Tibial artery (tissue), 4 donors: ENCODE results near the gene CMTM8.

ENCODE experiments used
- DNase-seq, 2 donors: peaks; one replicate each; pipeline ENCODE4 v3.0.0-alpha.2; 2019
- H3K27ac ChIP-seq, 2 donors: fragments of 200-600 bp; sonication (generic) in 1 of 2; 1 replicate in 1 of 2; 2 replicates in 1 of 2; pipeline ENCODE4 v1.5.1; 2018 to 2019; ENCODE audit warnings: mild to moderate bottlenecking in 1 of 2
- H3K27me3 ChIP-seq, 2 donors: fragments of 200-600 bp; sonication (generic) in 1 of 2; one replicate each; pipeline versions ENCODE4 v1.5.1 to v1.6.0; 2016 to 2019
- H3K36me3 ChIP-seq, 3 donors: fragments of 200-600 bp; sonication (generic) in 2 of 3; one replicate each; pipeline ENCODE4 v1.5.1; 2016 to 2019; ENCODE audit warnings: mild to moderate bottlenecking in 2 of 3
- H3K4me1 ChIP-seq, 4 donors: fragments of 200-600 bp; sonication (generic) in 2 of 4; 1 replicate in 3 of 4; 2 replicates in 1 of 4; pipeline ENCODE4 v1.5.1; 2016 to 2019
- H3K4me3 ChIP-seq, 2 donors: fragments of 200-600 bp; sonication (generic) in 1 of 2; 1 replicate in 1 of 2; 2 replicates in 1 of 2; pipeline ENCODE4 v1.5.1; 2018 to 2019; ENCODE audit warnings: mild to moderate bottlenecking in 2 of 2
- H3K9me3 ChIP-seq, 3 donors: fragments of 200-600 bp; sonication (generic) in 1 of 3; one replicate each; pipeline ENCODE4 v1.5.1; 2016 to 2019
- intact Hi-C: fragments of 100-400 bp; cut with DNase I; formaldehyde crosslinking; loops from one replicate; pipeline ENCODE4 v1.15.0; 2023; ENCODE audit warnings: low total_unique reads
- TF ChIP-seq, protein P1 (sequence below), 2 experiments: fragments of 200-600 bp in 1 of 2; fragments of 450-650 bp in 1 of 2; IDR thresholded peaks; one replicate each; pipeline ENCODE4 v1.5.1; 2017 to 2019; ENCODE audit warnings: antibody characterized with exemption in 2 of 2, mild to moderate bottlenecking in 1 of 2, moderate library complexity in 1 of 2

Gene CMTM8

DNA sequence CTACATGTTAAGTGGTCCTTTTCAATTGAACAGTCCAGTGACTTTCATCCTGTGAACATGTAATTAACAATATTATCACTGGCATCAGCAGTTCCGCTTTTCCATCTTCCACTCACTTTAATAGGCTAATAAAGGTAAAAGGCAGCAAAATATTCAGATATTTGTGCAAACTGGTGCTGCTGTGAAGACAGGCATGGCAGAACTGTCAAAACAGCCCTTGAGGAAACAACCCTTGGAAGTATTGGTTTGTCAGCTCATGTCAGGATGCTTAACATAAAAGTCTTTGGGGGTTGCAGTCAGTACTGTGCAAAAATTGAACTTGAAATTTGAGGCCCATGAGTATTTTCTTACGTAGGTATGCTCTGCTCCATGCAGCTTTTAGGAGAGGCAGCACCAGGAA lies 81.1 kb downstream of the CMTM8 start:
- DNase-seq: no peak
- H3K36me3 ChIP-seq: no peaks in the 10 kb centered on the region
- TF ChIP-seq, protein P1, sequence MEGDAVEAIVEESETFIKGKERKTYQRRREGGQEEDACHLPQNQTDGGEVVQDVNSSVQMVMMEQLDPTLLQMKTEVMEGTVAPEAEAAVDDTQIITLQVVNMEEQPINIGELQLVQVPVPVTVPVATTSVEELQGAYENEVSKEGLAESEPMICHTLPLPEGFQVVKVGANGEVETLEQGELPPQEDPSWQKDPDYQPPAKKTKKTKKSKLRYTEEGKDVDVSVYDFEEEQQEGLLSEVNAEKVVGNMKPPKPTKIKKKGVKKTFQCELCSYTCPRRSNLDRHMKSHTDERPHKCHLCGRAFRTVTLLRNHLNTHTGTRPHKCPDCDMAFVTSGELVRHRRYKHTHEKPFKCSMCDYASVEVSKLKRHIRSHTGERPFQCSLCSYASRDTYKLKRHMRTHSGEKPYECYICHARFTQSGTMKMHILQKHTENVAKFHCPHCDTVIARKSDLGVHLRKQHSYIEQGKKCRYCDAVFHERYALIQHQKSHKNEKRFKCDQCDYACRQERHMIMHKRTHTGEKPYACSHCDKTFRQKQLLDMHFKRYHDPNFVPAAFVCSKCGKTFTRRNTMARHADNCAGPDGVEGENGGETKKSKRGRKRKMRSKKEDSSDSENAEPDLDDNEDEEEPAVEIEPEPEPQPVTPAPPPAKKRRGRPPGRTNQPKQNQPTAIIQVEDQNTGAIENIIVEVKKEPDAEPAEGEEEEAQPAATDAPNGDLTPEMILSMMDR (IDR thresholded peaks at IDR 0.05): no peak
- H3K4me1 ChIP-seq: peaks cover 0 to 3% (median 0%) of the 10 kb centered on the region in 4 donors
- intact Hi-C loops: no loop called here
- H3K9me3 ChIP-seq: no peaks in the 10 kb centered on the region
- H3K27ac ChIP-seq: no peak overlapping the region
- H3K27me3 ChIP-seq: peaks cover 0 to 5% of the 10 kb centered on the region in 2 donors
- H3K4me3 ChIP-seq: no peak overlapping the region

DNA sequence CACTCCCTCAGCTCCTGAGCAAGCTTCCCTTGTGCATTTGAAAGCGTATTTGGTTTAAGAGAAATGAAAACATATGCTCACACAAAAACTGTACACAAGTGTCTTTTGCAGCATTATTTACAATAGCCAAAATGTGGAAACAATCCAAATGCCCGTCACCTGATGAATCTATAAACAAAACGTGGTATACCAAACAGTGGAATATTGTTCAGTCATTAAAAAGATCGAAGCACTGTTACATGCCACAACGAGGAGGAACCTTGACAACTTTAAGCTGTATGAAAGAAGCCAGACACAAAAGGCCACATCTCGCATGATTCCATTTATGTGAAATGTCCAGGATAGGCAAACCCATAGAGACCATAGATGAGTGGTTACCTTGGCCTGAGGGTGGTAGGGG lies 81.6 kb downstream of the CMTM8 start:
- Histone ChIP-seq H3K27ac (no peak overlapping the region), H3K4me1 (peaks cover 0 to 3% (median 0%) of the 10 kb centered on the region in 4 donors), H3K4me3 (no peak overlapping the region), H3K9me3 (no peaks in the 10 kb centered on the region), H3K27me3 (peaks cover 0 to 5% of the 10 kb centered on the region in 2 donors), H3K36me3 (no peaks in the 10 kb centered on the region)
- DNase-seq: no peak
- TF ChIP-seq, protein P1 (IDR thresholded peaks at IDR 0.05): no peak
- intact Hi-C loops: no loop called here

DNA sequence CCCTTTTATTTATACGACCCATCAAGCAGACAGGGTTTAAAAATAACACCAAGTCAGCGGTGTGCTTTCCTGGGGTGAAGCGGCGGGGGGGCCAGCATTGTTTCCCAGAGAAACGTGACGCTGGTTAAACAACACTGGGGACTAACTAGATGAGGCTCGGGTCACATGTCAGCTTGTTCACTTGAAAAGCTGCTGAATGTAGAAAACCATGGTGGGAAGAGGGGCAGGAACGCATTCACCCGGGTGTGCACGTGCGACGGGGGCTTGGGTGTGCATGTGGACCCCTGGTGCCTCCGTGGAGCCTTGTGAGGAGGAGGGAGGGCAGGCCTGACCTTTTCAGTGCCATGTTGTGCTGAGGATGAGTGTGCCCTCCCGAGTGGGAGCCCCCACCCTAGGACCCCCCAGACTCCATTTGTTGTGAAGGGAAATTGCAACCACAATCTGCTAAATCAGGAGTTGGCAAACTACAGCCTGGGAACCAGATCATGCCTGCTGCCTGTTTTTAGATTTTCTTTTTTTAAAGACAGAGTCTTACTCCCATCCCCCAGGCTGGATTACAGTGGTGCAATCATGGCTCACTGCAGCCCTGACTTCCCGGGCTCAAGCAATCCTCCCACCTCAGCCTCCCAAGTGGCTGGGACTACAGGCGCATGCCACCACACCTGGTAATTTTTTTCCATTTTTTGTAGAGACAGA lies 82.8 kb downstream of the CMTM8 start:
- Histone ChIP-seq H3K27me3 (peaks cover 0 to 5% of the 10 kb centered on the region in 2 donors), H3K27ac (no peak overlapping the region), H3K9me3 (no peaks in the 10 kb centered on the region), H3K36me3 (no peaks in the 10 kb centered on the region), H3K4me1 (peaks cover 0 to 8% (median 0%) of the 10 kb centered on the region in 4 donors), H3K4me3 (no peak overlapping the region)
- intact Hi-C loops: no loop called here
- no peak for DNase-seq
- TF ChIP-seq, protein P1 (IDR thresholded peaks at IDR 0.05): no peak

DNA sequence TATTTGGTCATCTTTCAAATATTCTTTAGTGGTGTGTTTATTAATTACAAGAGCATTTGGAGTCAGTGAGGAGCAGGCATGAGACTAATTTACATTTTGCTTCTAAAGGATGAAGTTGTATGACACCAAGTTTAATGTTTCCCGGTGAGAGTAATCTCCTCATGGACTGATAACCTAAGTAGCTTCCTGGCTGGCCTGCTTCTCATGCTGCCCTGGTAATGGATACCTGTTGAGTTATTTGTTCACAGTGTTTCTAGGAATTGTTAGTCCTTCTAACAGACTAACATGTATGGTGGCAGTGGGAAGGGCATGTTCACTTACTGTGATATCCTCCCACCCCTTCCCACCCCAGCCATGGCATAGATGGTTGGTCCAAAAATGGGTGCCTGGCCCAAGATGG lies 83.8 kb downstream of the CMTM8 start:
- no peak overlapping the region for H3K27ac ChIP-seq
- peaks cover 0 to 8% (median 0%) of the 10 kb centered on the region in 4 donors for H3K4me1 ChIP-seq
- no peaks in the 10 kb centered on the region for H3K36me3 ChIP-seq
- DNase-seq: no peak
- peaks cover 0 to 5% of the 10 kb centered on the region in 2 donors for H3K27me3 ChIP-seq
- no peak overlapping the region for H3K4me3 ChIP-seq
- intact Hi-C loops: no loop called here
- H3K9me3 ChIP-seq: no peaks in the 10 kb centered on the region
- TF ChIP-seq, protein P1 (IDR thresholded peaks at IDR 0.05): no peak

DNA sequence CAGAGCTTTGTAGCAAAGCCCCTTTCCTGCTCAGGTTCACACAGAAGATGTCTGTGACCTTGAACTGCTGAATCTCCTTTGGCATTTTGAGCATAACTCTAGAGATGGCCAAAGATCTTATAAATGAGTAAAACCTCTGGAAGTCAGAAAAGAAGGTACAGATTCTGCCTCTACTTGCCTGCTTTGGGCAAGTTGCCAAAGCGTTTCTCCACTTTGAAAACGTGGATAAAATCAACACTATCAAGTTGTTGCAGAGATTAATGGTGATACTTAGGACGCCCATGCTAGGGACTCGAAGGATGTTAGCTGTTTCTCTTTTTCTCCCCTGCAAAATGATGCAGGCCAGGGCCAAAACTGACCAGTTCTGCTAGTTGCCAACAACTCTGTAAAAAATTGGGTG lies 85.1 kb downstream of the CMTM8 start:
- H3K4me3 ChIP-seq: no peak overlapping the region
- peaks cover 0 to 5% of the 10 kb centered on the region in 2 donors for H3K27me3 ChIP-seq
- no peak for DNase-seq
- H3K9me3 ChIP-seq: no peaks in the 10 kb centered on the region
- H3K27ac ChIP-seq: no peak overlapping the region
- peaks cover 0 to 8% (median 0%) of the 10 kb centered on the region in 4 donors for H3K4me1 ChIP-seq
- intact Hi-C loops: no loop called here
- no peaks in the 10 kb centered on the region for H3K36me3 ChIP-seq
- TF ChIP-seq, protein P1 (IDR thresholded peaks at IDR 0.05): no peak
